Fibroblast of the aortic adventitia (primary cell): ENCODE data around the gene RECQL5. TPM values are rescaled to one million over a fixed set of nuclear protein-coding genes. Genes with fewer than 3 reads are reported as not detected.
"Not testable (repeated sequence)": the region's sequence is repeated elsewhere in the genome, so short reads cannot be mapped to it uniquely, and the experiment has no call there.

Experiments used
- DNase-seq: peaks from one replicate; pipeline ENCODE4 v3.0.0-alpha.2; 2010; ENCODE audit warnings: low read depth
- H3K4me3 ChIP-seq: 2 replicates; pipeline ENCODE4 v1.5.1; 2011; ENCODE audit warnings: low read depth, mild to moderate bottlenecking, control low read depth, low read length, moderate library complexity
- total RNA-seq: library from RNA; depleted of rRNA; stranded (reverse); fragments of >200 nt; gene quantifications from 2 replicates; pipeline ENCODE4 v1.2.3, GENCODE V29; 2012; ENCODE audit warnings: low replicate concordance
- TF ChIP-seq, protein P1 (sequence below): IDR thresholded peaks from 2 replicates; pipeline ENCODE4 v1.5.1; 2011; ENCODE audit warnings: mild to moderate bottlenecking, low read length, control low read depth, inconsistent platforms; ENCODE audit not compliant: insufficient read depth

Gene RECQL5
- total RNA-seq, 1 donor = 17.6 TPM

DNA sequence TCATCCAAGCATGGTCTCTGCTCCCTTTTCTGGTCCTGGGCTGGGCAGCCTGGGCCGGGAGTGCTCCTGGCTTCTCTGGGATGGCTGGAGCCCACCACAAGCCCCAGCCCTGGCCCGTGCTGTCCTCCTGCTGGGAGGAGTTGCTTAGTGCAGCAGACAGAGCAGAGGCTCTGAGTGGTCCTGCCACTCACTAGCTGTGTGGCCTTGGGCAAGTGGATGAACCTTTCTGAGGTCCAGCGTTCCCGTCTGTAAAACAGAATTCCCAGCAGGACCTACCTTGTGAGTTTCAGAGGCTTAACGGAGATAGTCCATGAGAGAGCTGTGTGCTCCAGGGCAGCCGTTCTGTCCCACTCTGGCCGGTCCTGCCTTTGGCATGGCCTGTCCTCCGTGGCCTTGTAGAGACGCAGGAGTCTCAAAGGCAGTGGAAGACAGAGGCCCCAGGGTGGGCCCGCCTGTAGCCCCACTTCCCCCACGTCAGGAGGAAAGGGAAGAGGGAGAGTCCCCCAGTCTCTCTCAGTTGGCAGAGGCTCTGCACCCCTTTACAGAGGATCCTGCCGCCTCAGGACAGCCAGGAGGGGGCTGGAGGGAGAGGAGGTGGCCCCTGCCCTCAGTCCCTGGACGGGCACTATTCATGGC is 71.6 kb downstream of the RECQL5 start:
- TF ChIP-seq, protein P1, sequence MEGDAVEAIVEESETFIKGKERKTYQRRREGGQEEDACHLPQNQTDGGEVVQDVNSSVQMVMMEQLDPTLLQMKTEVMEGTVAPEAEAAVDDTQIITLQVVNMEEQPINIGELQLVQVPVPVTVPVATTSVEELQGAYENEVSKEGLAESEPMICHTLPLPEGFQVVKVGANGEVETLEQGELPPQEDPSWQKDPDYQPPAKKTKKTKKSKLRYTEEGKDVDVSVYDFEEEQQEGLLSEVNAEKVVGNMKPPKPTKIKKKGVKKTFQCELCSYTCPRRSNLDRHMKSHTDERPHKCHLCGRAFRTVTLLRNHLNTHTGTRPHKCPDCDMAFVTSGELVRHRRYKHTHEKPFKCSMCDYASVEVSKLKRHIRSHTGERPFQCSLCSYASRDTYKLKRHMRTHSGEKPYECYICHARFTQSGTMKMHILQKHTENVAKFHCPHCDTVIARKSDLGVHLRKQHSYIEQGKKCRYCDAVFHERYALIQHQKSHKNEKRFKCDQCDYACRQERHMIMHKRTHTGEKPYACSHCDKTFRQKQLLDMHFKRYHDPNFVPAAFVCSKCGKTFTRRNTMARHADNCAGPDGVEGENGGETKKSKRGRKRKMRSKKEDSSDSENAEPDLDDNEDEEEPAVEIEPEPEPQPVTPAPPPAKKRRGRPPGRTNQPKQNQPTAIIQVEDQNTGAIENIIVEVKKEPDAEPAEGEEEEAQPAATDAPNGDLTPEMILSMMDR = no peak
- DNase-seq = no peak
- no peak overlapping the region for H3K4me3 ChIP-seq

DNA sequence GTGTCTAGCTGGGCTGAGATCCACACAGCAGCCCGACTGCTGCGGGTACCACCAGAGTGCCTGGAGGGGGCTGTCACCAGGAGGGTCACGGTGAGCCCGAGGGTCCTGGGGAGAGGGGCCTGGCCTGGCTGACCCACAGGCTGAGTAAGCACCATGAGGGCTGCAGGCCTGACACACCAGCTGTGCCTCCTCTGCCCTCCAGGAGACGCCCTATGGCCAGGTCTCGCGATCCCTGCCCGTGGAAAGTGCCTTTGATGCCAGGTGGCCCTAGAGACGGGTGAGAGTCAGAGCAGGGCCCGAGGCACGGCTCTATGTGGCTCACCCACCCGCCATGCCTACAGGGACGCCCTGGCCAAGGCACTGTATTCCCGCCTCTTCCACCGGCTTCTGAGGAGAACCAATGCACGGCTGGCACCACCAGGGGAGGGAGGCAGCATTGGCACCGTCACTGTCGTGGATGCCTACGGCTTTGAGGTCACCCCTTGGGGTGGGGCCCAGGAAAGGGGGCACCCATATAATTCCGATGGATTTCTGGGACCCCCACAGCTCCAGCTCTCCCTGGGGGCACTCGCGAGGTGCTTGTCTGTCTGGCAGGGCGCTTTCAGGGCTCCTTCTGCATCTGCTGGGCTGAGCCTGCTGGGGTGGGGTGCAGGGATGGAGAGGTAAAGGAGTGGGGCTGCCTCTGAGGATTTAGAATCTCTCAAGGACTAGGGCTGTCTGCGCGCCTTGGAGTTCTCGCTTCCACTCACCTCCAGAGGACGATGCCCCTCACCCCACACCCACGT is 72.3 kb downstream of the RECQL5 start:
- TF ChIP-seq, protein P1 = no peak
- no peak overlapping the region for H3K4me3 ChIP-seq
- DNase-seq = no peak

DNA sequence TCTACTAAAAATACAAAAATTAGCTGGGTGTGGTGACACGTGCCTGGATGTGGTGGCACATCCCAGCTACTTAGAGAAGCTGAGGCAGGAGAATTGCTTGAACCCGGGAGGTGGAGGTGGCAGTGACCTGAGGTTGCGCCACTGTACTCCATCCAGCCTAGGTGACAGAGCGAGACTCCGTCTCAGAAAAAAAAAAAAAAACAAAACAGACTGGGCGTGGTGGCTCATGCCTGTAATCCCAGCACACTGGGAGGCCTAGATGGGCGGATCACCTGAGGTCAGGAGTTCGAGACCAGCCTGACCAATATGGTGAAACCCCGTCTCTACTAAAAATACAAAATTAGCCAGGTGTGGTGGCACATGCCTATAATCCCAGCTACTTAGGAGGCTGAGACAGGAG is 73.5 kb downstream of the RECQL5 start:
- H3K4me3 ChIP-seq, DNase-seq: not testable (repeated sequence)

DNA sequence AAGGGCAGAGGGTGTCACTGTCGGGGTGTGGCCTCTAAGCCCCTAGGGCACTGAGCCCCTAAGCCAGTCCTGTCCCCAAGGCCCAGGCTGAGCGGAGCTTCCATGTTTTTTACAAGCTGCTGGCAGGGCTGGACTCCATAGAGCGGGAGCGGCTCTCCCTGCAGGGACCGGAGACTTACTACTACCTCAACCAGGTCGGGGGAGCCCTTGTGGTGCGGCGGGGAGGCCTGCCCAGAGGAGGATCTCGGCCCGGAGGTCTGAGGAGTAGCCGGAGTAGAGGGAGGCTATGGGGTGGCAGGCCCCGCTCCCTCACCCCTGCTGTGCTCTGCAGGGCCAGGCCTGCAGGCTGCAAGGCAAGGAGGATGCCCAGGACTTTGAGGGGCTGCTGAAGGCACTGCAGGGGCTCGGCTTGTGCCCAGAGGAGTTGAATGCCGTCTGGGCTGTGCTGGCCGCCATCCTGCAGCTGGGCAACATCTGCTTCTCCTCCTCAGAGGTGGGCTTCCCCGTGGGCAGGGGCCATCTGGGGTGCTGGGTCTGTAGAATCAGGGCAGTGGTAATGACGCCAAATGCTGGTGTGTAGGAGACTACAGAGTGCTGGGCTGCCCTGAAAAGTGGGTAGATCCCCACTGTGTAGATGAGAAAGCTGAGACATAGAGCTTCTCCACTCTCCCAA is 74.5 kb downstream of the RECQL5 start:
- TF ChIP-seq, protein P1 = no peak
- no peak for DNase-seq
- no peak overlapping the region for H3K4me3 ChIP-seq

DNA sequence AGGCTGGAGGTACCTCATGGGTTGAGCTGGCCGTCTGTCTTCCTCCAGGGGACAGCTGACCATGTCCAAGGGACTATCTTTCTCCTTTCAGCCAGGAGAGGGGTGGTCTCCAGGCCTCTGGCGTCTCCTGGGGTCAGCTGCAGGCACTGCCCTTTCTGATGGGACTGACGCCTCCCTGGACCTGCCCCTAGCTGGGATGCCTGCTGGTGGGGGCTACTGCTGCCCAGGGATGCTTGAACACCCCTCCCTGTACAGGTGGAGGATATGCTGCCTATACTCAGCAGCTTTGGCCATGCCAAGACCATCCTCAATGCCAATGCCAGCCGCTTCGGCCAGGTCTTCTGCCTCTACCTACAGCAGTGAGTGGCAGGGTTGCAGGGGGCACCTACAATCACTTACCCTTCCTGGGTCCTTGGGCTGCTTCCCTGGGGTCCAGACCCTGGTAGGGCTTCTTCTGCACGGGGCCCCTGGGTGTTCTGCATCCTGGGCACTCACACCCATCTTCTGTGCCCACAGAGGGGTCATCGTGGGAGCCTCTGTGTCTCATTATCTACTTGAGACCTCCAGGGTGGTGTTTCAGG is 75.1 kb downstream of the RECQL5 start:
- no peak overlapping the region for H3K4me3 ChIP-seq
- TF ChIP-seq, protein P1 = no peak
- DNase-seq = no peak

DNA sequence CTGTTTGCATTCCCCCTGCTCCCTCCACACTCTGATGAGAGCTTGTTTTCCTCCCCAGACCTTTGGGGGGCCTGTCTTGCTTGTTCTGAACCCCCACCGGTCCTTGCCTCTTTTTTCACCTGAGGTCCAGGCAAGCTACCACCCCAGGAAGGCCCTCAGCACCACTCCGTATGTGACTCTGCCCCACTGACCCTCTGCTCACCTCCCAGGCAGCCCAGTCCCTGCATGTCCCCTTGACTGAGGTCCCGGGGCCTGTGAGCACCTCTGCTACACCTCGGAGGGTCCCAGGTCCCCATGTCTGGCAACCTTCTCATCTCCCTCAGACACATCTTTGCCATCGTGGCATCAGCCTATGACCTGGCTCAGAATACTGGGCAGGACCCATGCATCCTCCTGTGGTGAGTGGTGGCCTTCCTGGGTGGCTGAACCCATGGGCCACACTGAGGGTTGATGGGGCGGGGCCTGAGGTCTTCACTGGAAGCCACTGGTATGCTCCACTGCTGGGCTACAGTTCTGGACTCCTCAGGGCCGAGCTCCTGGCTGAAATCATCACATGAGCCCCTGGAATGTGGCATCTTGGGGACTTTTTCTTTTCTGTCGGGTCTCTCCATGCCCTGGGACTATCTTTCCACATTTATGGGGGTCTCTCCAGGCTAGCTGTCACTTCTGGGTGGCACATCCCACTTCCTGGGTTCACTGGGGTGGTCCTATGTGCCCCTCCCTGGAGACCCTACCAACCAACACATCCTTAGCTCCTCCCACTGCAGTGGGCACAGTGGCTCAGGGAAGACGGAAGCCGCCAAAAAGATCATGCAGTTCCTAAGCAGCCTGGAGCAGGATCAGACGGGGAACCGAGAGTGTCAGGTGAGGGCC is 75.9 kb downstream of the RECQL5 start:
- TF ChIP-seq, protein P1 = no peak
- H3K4me3 ChIP-seq = no peak overlapping the region
- no peak for DNase-seq
